ENCODE measurements around the gene NFATC2. TPM values are rescaled to one million over a fixed set of nuclear protein-coding genes. Genes with fewer than 3 reads are reported as not detected.

The NFATC2 gene
- total RNA-seq, 3 donors from 2014 or later: 6.2 to 7.3 (median 7.2) TPM

DNA sequence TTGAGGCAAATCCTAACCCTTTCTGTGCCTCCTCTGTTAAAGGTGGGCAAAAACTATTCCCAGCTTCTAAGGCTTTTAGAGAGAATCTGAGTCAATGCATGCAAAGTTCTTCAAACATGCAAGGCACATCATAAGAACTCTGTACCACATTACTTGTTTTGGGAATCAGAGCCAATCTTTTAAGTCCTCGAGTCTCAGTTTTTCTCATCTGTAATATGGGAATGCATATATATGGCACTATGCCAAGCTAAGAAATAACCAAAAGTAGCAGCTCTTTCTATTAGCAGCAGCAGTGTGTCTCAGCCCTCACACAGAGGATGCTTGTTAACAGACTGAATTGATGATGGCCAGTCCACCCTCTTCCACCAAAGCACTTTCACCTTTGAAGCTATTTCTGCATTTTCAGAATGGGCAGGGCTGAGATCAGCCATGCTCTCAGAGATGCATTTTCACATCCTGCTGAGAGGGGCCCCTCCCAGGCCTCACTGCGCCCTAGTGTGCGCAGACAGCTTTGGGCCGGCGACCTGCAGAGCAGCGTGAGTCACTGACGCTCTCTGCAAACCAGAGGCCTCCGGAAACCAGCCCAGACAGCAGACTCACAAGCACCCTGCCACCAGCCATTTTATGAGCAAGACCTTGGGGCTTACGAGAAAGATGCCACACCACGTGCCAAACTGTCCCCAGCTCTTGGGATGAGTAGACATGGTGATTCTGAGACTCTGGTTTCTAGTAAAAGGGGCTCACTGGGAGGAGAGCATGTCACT, 138.0 kb downstream of the NFATC2 start:
- Histone ChIP-seq H3K9me3 (no peaks in the 10 kb centered on the region), H3K4me1 (ENCODE audit: low read depth) (no peaks in the 10 kb centered on the region), H3K4me3 (no peak overlapping the region), H3K36me3 (ENCODE audit: low read depth) (no peaks in the 10 kb centered on the region)
- ATAC-seq (peak; percentile 84), DNase-seq (peak; percentile 55 to 89 (median 68))
- TF ChIP-seq, protein P1, sequence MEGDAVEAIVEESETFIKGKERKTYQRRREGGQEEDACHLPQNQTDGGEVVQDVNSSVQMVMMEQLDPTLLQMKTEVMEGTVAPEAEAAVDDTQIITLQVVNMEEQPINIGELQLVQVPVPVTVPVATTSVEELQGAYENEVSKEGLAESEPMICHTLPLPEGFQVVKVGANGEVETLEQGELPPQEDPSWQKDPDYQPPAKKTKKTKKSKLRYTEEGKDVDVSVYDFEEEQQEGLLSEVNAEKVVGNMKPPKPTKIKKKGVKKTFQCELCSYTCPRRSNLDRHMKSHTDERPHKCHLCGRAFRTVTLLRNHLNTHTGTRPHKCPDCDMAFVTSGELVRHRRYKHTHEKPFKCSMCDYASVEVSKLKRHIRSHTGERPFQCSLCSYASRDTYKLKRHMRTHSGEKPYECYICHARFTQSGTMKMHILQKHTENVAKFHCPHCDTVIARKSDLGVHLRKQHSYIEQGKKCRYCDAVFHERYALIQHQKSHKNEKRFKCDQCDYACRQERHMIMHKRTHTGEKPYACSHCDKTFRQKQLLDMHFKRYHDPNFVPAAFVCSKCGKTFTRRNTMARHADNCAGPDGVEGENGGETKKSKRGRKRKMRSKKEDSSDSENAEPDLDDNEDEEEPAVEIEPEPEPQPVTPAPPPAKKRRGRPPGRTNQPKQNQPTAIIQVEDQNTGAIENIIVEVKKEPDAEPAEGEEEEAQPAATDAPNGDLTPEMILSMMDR (IDR thresholded peaks at IDR 0.05): no peak
- intact Hi-C loops (cut with DNase I, micrococcal nuclease): no loop called here

DNA sequence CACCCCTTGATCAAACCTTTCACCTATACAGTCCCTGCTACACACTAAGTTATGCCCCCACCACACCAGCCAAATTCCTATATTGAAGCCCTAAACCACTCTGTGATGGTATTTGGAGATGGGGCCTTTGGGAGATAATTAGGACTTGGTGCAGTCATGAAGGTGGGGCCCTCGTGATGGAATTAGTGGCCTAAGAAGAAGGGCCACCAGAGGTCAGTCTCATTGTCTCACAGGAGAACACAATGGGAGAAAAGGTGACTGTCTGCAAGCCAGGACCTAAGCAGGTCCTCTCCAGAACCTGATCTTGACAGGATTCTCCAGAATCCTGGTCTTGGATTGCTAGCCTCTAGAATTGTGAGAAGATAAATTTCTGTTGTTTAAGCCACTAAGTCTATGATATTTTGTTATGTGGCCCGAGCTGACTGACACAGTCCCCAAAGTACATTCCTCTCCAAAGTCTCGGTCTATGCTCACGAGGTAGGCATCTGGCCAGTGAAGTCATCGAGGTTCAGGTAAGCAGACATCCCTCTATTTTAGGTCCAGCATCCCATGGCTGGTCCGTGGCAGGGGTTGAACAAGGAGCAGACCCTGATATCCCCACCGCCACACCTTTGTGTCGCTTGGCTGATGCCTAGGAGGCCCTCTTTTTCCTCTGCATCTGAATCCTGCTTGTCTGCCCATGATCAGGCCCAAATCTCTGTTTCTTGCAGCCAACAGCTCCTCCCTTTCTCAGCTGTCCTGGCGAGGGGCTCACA, 138.9 kb downstream of the NFATC2 start:
- ATAC-seq (no peak), DNase-seq (no peak)
- TF ChIP-seq, protein P1 (IDR thresholded peaks at IDR 0.05): no peak
- H3K36me3 ChIP-seq (ENCODE audit: low read depth): no peaks in the 10 kb centered on the region
- H3K4me1 ChIP-seq (ENCODE audit: low read depth): no peaks in the 10 kb centered on the region
- H3K9me3 ChIP-seq: no peaks in the 10 kb centered on the region
- no peak overlapping the region for H3K4me3 ChIP-seq
- intact Hi-C loops (cut with DNase I, micrococcal nuclease): no loop called here

DNA sequence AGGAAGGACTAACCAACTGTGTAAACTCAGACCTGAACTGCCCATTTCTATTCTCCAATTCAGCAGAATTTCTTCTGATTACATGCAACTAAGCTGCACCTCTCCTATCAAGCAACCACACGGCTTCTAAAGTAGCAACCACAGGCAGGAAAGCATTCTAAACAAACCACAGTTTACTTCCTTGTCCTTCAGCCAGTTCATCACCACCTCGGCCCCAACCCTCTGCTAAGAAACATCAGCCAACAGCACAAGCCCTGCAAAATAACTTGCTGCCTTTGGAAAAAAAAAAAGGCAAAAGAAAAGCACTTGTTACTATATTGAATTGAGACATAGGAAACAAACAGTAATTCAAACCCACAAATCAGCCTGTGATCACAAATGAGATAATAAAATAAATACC, 140.3 kb downstream of the NFATC2 start:
- Histone ChIP-seq H3K9me3 (no peaks in the 10 kb centered on the region), H3K36me3 (ENCODE audit: low read depth) (no peaks in the 10 kb centered on the region), H3K4me1 (ENCODE audit: low read depth) (no peaks in the 10 kb centered on the region), H3K4me3 (no peak overlapping the region)
- TF ChIP-seq, protein P1 (IDR thresholded peaks at IDR 0.05): no peak
- ATAC-seq: peak; percentile 58
- intact Hi-C loops (cut with DNase I, micrococcal nuclease): no loop called here
- DNase-seq: peak in 1 of 3 donors; percentile 29

DNA sequence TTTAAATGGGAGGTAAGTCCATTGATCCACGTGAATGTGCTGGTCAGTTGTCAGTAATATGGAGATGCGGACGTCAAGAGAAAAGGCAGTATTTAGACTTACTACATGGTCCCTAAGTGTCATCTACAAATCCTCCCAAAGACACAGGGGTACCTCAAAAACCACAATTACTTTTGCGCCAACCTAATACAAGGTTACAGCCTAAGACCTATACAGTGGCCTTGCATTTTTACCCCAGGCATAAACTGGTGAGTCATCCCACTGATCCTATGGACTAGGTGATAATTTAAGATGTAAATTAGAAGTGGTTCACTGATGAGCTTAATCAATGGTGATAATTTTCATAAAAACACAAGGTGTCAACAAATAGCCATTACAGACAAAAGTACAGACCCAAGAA, 141.0 kb downstream of the NFATC2 start:
- no peak for ATAC-seq
- Histone ChIP-seq H3K4me1 (ENCODE audit: low read depth) (no peaks in the 10 kb centered on the region), H3K36me3 (ENCODE audit: low read depth) (no peaks in the 10 kb centered on the region), H3K9me3 (no peaks in the 10 kb centered on the region), H3K4me3 (no peak overlapping the region)
- no peak for DNase-seq
- TF ChIP-seq, protein P1 (IDR thresholded peaks at IDR 0.05): no peak
- intact Hi-C loops (cut with DNase I, micrococcal nuclease): no loop called here

DNA sequence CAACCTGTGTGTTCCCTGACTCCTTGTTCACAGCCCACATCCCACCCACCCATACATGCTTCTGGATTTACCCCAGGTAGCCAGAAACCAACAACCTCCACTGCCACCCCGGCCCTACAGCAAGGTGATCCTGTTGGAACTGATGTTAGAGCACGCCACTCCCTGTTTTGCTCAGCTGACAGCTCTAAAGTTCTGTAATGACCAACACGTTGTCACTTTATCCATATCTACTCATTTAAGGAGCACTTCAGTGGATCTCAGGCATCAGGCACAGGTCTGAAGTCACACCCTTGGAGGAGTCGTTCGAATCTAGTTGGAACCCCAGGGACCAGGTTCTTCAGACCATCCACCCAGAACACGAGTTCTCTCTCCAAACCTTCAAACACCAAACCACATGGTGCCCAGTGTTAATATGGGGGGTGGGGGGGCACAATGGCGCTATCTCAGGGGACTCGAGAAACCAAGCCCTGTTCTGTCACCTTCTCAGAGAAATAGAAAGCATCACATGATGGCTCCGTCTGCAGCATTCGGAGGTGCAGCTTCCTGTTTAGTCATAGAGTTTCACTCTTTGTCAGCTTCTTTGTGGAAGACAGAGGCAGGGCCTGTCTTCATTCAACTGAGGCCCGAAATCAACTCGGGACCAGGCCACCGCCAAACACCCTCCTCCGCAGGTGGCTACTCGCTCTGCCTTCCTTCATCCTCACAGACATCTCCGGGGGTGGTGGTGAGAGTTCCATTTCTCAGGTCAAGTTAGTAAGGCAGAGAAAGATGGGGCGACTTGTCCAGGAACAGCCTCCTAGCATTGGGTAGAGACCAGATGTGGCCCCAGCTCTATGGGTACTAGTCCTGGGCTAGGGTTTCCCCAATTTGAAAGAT, 142.2 kb downstream of the NFATC2 start:
- intact Hi-C loops (cut with DNase I, micrococcal nuclease): no loop called here
- H3K4me1 ChIP-seq (ENCODE audit: low read depth): no peaks in the 10 kb centered on the region
- H3K9me3 ChIP-seq: no peaks in the 10 kb centered on the region
- DNase-seq: peak in 2 of 3 donors; percentile 32 to 38
- H3K36me3 ChIP-seq (ENCODE audit: low read depth): no peaks in the 10 kb centered on the region
- ATAC-seq: peak; percentile 69
- H3K4me3 ChIP-seq: no peak overlapping the region
- TF ChIP-seq, protein P1 (IDR thresholded peaks at IDR 0.05): no peak

All from mucosa of descending colon (tissue), 3 donors.